IPS-NIHi7 (cell line): Measurements from ENCODE around the gene IP6K2.

Experiments
- DNase-seq: peaks from one replicate; pipeline ENCODE4 v3.0.0; 2012; ENCODE audit warnings: mixed read lengths; ENCODE audit errors: extremely low spot score

The IP6K2 gene

GRCh38 chr3:48639944-48640606 is 76.9 kb downstream of the IP6K2 start:
- DNase-seq, result no peak
